SK-N-SH treated with all-trans-retinoic acid at 6 μM for 48 hours (cell line): ENCODE data around the gene SPART.
"Not testable (repeated sequence)": the region's sequence is repeated elsewhere in the genome, so short reads cannot be mapped to it uniquely, and the experiment has no call there.

ENCODE experiments used
- ARNTL ChIP-seq: fragments of 450-650 bp; formaldehyde crosslinking; IDR thresholded peaks from 2 replicates; pipeline ENCODE4 v1.5.0; 2020; ENCODE audit warnings: low read depth, mild to moderate bottlenecking, moderate library complexity, borderline replicate concordance
- CREB5 ChIP-seq: fragments of 250-450 bp; sonication (Bioruptor Pico); IDR thresholded peaks from 2 replicates; pipeline ENCODE4 v1.5.1; 2020; ENCODE audit warnings: low read depth, mild to moderate bottlenecking, moderate library complexity
- CSRNP3 ChIP-seq: fragments of 250-450 bp; sonication (Bioruptor Pico); IDR thresholded peaks from 2 replicates; pipeline ENCODE4 v1.5.1; 2021; ENCODE audit warnings: mild to moderate bottlenecking, moderate library complexity
- SNAI2 ChIP-seq: fragments of 250-450 bp; sonication (Bioruptor Pico); IDR thresholded peaks from 2 replicates; pipeline ENCODE4 v1.5.0; 2020; ENCODE audit warnings: mild to moderate bottlenecking, moderate library complexity
- TCF4 ChIP-seq: fragments of 250-450 bp; sonication (Bioruptor Pico); IDR thresholded peaks from 2 replicates; pipeline ENCODE4 v1.8.0; 2021; ENCODE audit warnings: mild to moderate bottlenecking, moderate library complexity, borderline replicate concordance
- TOX ChIP-seq: fragments of 250-450 bp; sonication (Bioruptor Pico); IDR thresholded peaks from 2 replicates; pipeline ENCODE4 v1.8.0; 2021; ENCODE audit warnings: mild to moderate bottlenecking, moderate library complexity, borderline replicate concordance
- ZC3H10 ChIP-seq: fragments of 250-450 bp; sonication (Bioruptor Pico); IDR thresholded peaks from 2 replicates; pipeline ENCODE4 v1.5.1; 2021; ENCODE audit warnings: mild to moderate bottlenecking, moderate library complexity

- TF ChIP-seq TOX (CRISPR knock-in tag); CREB5; TCF4 (CRISPR knock-in tag); ZC3H10 (CRISPR knock-in tag); SNAI2 (CRISPR knock-in tag); ARNTL (CRISPR knock-in tag); CSRNP3 (CRISPR knock-in tag): not testable (repeated sequence)
Observed at GRCh38 chr13:36332255-36332654, 13.9 kb downstream of the SPART start.
